ENCODE data around the gene TMEM59L. TPM values are rescaled to one million over a fixed set of nuclear protein-coding genes. Genes with fewer than 3 reads are reported as not detected.
A peak's percentile ranks its signal among the peaks of the same experiment; 100 is the strongest.

The TMEM59L gene
- total and polyA plus RNA-seq, 9 of the 15 experiments (the other 6 are each of a cell fraction or from before 2014, with no cell fraction given), result 0.37 TPM; not detected in 8

- peak in 1 of 2 experiments; percentile 84; a peak in 1 of 4 replicates for TF ChIP-seq BCLAF1 (IDR thresholded peaks at IDR 0.05; ENCODE audit: borderline replicate concordance in 1 of 2, control insufficient read depth in 1 of 2, low read depth in 2 of 2, low read length in 1 of 2)
- TF ChIP-seq GTF3C2 (IDR thresholded peaks at IDR 0.05; ENCODE audit: borderline replicate concordance, extremely low read depth, insufficient read length), result no peak
- TF ChIP-seq ASH1L (IDR thresholded peaks at IDR 0.05; ENCODE audit: borderline replicate concordance, low read depth, partially characterized antibody), result no peak
- TF ChIP-seq MBD2 (IDR thresholded peaks at IDR 0.05; ENCODE audit: borderline replicate concordance, low read depth), result peak; percentile 23; the same call in 1 of the 2 replicates
- no peak for TF ChIP-seq TCF3 (CRISPR knock-in tag; IDR thresholded peaks at IDR 0.05)
- TF ChIP-seq PKNOX1 (IDR thresholded peaks at IDR 0.05), result no peak
- no peak for TF ChIP-seq NFRKB (IDR thresholded peaks at IDR 0.05; ENCODE audit: low read depth)
- TF ChIP-seq MBD1 (CRISPR knock-in tag; IDR thresholded peaks at IDR 0.05), result no peak
- TF ChIP-seq PHF21A (IDR thresholded peaks at IDR 0.05; ENCODE audit: borderline replicate concordance, low read depth), result peak; percentile 71; the same call in 1 of the 2 replicates
- peak; percentile 88 for TF ChIP-seq ZNF740 (CRISPR knock-in tag; IDR thresholded peaks at IDR 0.05)
- no peak for TF ChIP-seq ZNF740 (tag; IDR thresholded peaks at IDR 0.05)
- no peak for TF ChIP-seq ZNF146 (CRISPR knock-in tag; IDR thresholded peaks at IDR 0.05; ENCODE audit: unreplicated experiment)
- TF ChIP-seq JUN (IDR thresholded peaks at IDR 0.05; ENCODE audit: borderline replicate concordance, low read depth, low read length), result no peak
- no peak for TF ChIP-seq JUN (CRISPR knock-in tag; IDR thresholded peaks at IDR 0.05; ENCODE audit: borderline replicate concordance)
- TF ChIP-seq CREM (IDR thresholded peaks at IDR 0.05; ENCODE audit: low read depth), result peak; percentile 62
Measured at GRCh38 chr19:18588611-18589379, 23.9 kb upstream of the TMEM59L start, which contains the start of gene REX1BD (continued).
